Uterus (tissue), 2 donors: ENCODE data around the gene NISCH.

Experiments
- POLR2A ChIP-seq, 2 donors: fragments of 450-650 bp; IDR thresholded peaks; one replicate each; pipeline ENCODE4 v1.6.1; 2016; ENCODE audit warnings: antibody characterized with exemption in 2 of 2, mild to moderate bottlenecking in 1 of 2, moderate library complexity in 1 of 2
- TF ChIP-seq, protein P1 (sequence below), 4 experiments: fragments of 200-600 bp in 2 of 4; fragments of 450-650 bp in 2 of 4; sonication (generic) in 2 of 4; IDR thresholded peaks; one replicate each; pipeline ENCODE4 v1.5.1; 2016 to 2019; ENCODE audit warnings: antibody characterized with exemption in 4 of 4, mild to moderate bottlenecking in 2 of 4, moderate library complexity in 1 of 4

DNA sequence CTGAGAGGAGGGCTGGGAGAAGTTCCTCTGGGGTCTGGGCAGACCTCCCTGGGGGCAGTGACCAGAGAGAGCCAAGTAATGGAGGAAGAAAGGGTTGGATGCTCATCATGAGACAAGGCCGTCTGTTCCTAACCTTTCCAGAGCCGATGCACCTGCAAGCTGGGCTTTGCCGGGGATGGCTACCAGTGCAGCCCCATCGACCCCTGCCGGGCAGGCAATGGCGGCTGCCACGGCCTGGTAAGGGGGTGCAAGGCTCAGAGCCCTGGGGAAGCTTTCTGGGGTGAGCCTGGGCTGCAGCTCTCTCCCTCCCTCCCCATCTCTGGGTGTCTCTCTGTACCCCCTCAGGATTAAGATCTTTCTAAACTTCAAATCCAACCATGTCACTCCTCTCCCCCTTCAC, 56.1 kb downstream of the NISCH start:
- TF ChIP-seq, protein P1, sequence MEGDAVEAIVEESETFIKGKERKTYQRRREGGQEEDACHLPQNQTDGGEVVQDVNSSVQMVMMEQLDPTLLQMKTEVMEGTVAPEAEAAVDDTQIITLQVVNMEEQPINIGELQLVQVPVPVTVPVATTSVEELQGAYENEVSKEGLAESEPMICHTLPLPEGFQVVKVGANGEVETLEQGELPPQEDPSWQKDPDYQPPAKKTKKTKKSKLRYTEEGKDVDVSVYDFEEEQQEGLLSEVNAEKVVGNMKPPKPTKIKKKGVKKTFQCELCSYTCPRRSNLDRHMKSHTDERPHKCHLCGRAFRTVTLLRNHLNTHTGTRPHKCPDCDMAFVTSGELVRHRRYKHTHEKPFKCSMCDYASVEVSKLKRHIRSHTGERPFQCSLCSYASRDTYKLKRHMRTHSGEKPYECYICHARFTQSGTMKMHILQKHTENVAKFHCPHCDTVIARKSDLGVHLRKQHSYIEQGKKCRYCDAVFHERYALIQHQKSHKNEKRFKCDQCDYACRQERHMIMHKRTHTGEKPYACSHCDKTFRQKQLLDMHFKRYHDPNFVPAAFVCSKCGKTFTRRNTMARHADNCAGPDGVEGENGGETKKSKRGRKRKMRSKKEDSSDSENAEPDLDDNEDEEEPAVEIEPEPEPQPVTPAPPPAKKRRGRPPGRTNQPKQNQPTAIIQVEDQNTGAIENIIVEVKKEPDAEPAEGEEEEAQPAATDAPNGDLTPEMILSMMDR (IDR thresholded peaks at IDR 0.05) = no peak
- TF ChIP-seq POLR2A (IDR thresholded peaks at IDR 0.05) = no peak
